Mucosa of rectum (tissue), 2 donors: ENCODE results near the gene KIF6.

Experiments used
- H3K27ac ChIP-seq, 2 donors: one replicate each; pipeline ENCODE4 v1.7.0; 2013; ENCODE audit warnings: inconsistent platforms in 2 of 2, low read depth in 2 of 2, low read length in 2 of 2
- H3K27me3 ChIP-seq, 2 donors: one replicate each; pipeline ENCODE4 v1.7.0; 2013; ENCODE audit warnings: low read length in 2 of 2; ENCODE audit not compliant: control insufficient read depth in 2 of 2, insufficient read depth in 2 of 2
- H3K36me3 ChIP-seq, 2 donors: one replicate each; pipeline ENCODE4 v1.7.0; 2013; ENCODE audit warnings: low read length in 2 of 2; ENCODE audit not compliant: control insufficient read depth in 2 of 2, insufficient read depth in 2 of 2
- H3K4me1 ChIP-seq, 2 donors: one replicate each; pipeline ENCODE4 v1.7.0; 2013; ENCODE audit warnings: low read length in 2 of 2, mild to moderate bottlenecking in 1 of 2; ENCODE audit not compliant: control insufficient read depth in 2 of 2, insufficient read depth in 2 of 2
- H3K4me3 ChIP-seq, 2 donors: one replicate each; pipeline ENCODE4 v1.7.0; 2013; ENCODE audit warnings: low read length in 2 of 2
- H3K9ac ChIP-seq, 2 donors: one replicate each; pipeline ENCODE4 v1.7.0; 2013; ENCODE audit warnings: low read length in 2 of 2, low read depth in 1 of 2, mild to moderate bottlenecking in 1 of 2
- H3K9me3 ChIP-seq, 2 donors: one replicate each; pipeline ENCODE4 v1.7.0; 2013; ENCODE audit warnings: low read length in 2 of 2; ENCODE audit not compliant: control insufficient read depth in 2 of 2
- donor health status: healthy.
- donor health status: Normal muscosa, but diverticular disease.

Gene KIF6

GRCh38 chr6:39404312-39404711 lies 320.9 kb downstream of the KIF6 start:
- Histone ChIP-seq H3K4me3 (no peak overlapping the region), H3K36me3 (no peaks in the 10 kb centered on the region), H3K27ac (no peak overlapping the region), H3K9ac (no peak overlapping the region), H3K9me3 (no peaks in the 10 kb centered on the region), H3K27me3 (no peaks in the 10 kb centered on the region), H3K4me1 (no peaks in the 10 kb centered on the region)

- Histone ChIP-seq H3K27me3 (no peaks in the 10 kb centered on the region), H3K9ac (no peak overlapping the region), H3K9me3 (no peaks in the 10 kb centered on the region), H3K27ac (no peak overlapping the region), H3K36me3 (no peaks in the 10 kb centered on the region), H3K4me1 (no peaks in the 10 kb centered on the region), H3K4me3 (no peak overlapping the region)
Measured at GRCh38 chr6:39403304-39403703, 321.9 kb downstream of the KIF6 start.

GRCh38 chr6:39402239-39402751 lies 322.9 kb downstream of the KIF6 start:
- H3K27ac ChIP-seq, result no peak overlapping the region
- no peak overlapping the region for H3K9ac ChIP-seq
- H3K4me1 ChIP-seq, result no peaks in the 10 kb centered on the region

GRCh38 chr6:39401376-39401775 lies 323.8 kb downstream of the KIF6 start:
- H3K9ac ChIP-seq, result no peak overlapping the region
- H3K27me3 ChIP-seq, result no peaks in the 10 kb centered on the region
- H3K36me3 ChIP-seq, result no peaks in the 10 kb centered on the region
- H3K4me1 ChIP-seq, result no peaks in the 10 kb centered on the region
- H3K27ac ChIP-seq, result no peak overlapping the region
- H3K9me3 ChIP-seq, result no peaks in the 10 kb centered on the region
- H3K4me3 ChIP-seq, result no peak overlapping the region

More at GRCh38 chr6:39402239-39402751, 322.9 kb downstream of the KIF6 start:
- Histone ChIP-seq H3K9me3 (no peaks in the 10 kb centered on the region), H3K4me3 (no peak overlapping the region), H3K36me3 (no peaks in the 10 kb centered on the region), H3K27me3 (no peaks in the 10 kb centered on the region)

GRCh38 chr6:39400026-39400425 lies 325.2 kb downstream of the KIF6 start:
- no peaks in the 10 kb centered on the region for H3K27me3 ChIP-seq
- H3K4me3 ChIP-seq, result no peak overlapping the region
- no peaks in the 10 kb centered on the region for H3K36me3 ChIP-seq
- H3K9me3 ChIP-seq, result no peaks in the 10 kb centered on the region
- H3K27ac ChIP-seq, result no peak overlapping the region
- H3K4me1 ChIP-seq, result no peaks in the 10 kb centered on the region
- no peak overlapping the region for H3K9ac ChIP-seq

- Histone ChIP-seq H3K36me3 (no peaks in the 10 kb centered on the region), H3K9ac (no peak overlapping the region), H3K27ac (no peak overlapping the region), H3K9me3 (no peaks in the 10 kb centered on the region), H3K27me3 (no peaks in the 10 kb centered on the region), H3K4me3 (no peak overlapping the region), H3K4me1 (no peaks in the 10 kb centered on the region)
Measured at GRCh38 chr6:39396854-39397253, 328.4 kb downstream of the KIF6 start.

GRCh38 chr6:39393075-39393474 lies 332.1 kb downstream of the KIF6 start:
- Histone ChIP-seq H3K4me3 (no peak overlapping the region), H3K36me3 (no peaks in the 10 kb centered on the region), H3K4me1 (no peaks in the 10 kb centered on the region), H3K9me3 (no peaks in the 10 kb centered on the region), H3K9ac (no peak overlapping the region), H3K27me3 (no peaks in the 10 kb centered on the region), H3K27ac (no peak overlapping the region)

GRCh38 chr6:39391182-39391581 lies 334.0 kb downstream of the KIF6 start:
- no peak overlapping the region for H3K9ac ChIP-seq
- no peaks in the 10 kb centered on the region for H3K36me3 ChIP-seq
- H3K27ac ChIP-seq, result no peak overlapping the region
- no peaks in the 10 kb centered on the region for H3K9me3 ChIP-seq
- H3K4me3 ChIP-seq, result no peak overlapping the region
- H3K4me1 ChIP-seq, result no peaks in the 10 kb centered on the region
- H3K27me3 ChIP-seq, result no peaks in the 10 kb centered on the region

- H3K9ac ChIP-seq, result no peak overlapping the region
Measured at GRCh38 chr6:39389484-39389767, 335.8 kb downstream of the KIF6 start.

GRCh38 chr6:39388606-39389483 lies 336.4 kb downstream of the KIF6 start:
- H3K27me3 ChIP-seq, result no peaks in the 10 kb centered on the region
- H3K9ac ChIP-seq, result no peak overlapping the region
- no peak overlapping the region for H3K27ac ChIP-seq
- no peaks in the 10 kb centered on the region for H3K36me3 ChIP-seq
- H3K4me3 ChIP-seq, result no peak overlapping the region
- no peaks in the 10 kb centered on the region for H3K9me3 ChIP-seq
- H3K4me1 ChIP-seq, result no peaks in the 10 kb centered on the region

More at GRCh38 chr6:39389484-39389767, 335.8 kb downstream of the KIF6 start:
- H3K27ac ChIP-seq, result no peak overlapping the region
- no peaks in the 10 kb centered on the region for H3K27me3 ChIP-seq
- no peaks in the 10 kb centered on the region for H3K9me3 ChIP-seq
- H3K4me3 ChIP-seq, result no peak overlapping the region
- H3K36me3 ChIP-seq, result no peaks in the 10 kb centered on the region
- H3K4me1 ChIP-seq, result no peaks in the 10 kb centered on the region
